Progenitor cell of endocrine pancreas (in vitro differentiated cells): Measurements from ENCODE around the gene PPP2R2B. TPM values are rescaled to one million over a fixed set of nuclear protein-coding genes. Genes with fewer than 3 reads are reported as not detected.

Experiments used
- DNase-seq: peaks from one replicate; pipeline ENCODE4 v3.0.0; 2021; ENCODE audit warnings: low spot score; ENCODE audit not compliant: unreplicated experiment
- H3K27ac Mint-ChIP-seq: 2 replicates; pipeline ENCODE4 v1.8.0; 2021; ENCODE audit warnings: mild to moderate bottlenecking, moderate library complexity, mixed read lengths
- H3K27me3 Mint-ChIP-seq: 2 replicates; pipeline ENCODE4 v1.8.0; 2021; ENCODE audit warnings: mixed read lengths
- H3K36me3 Mint-ChIP-seq: 2 replicates; pipeline ENCODE4 v1.8.0; 2022; ENCODE audit warnings: mixed read lengths; ENCODE audit not compliant: insufficient read depth
- H3K4me1 Mint-ChIP-seq: 2 replicates; pipeline ENCODE4 v1.8.0; 2021; ENCODE audit warnings: low read depth, mixed read lengths
- H3K4me3 Mint-ChIP-seq: 2 replicates; pipeline ENCODE4 v1.8.0; 2021; ENCODE audit warnings: low read depth, mild to moderate bottlenecking, moderate library complexity, mixed read lengths
- H3K9me3 Mint-ChIP-seq: 2 replicates; pipeline ENCODE4 v1.8.0; 2021; ENCODE audit warnings: low read depth, mixed read lengths
- CTCF ChIP-seq: fragments of 200-600 bp; sonication (generic); IDR thresholded peaks from one replicate; pipeline ENCODE4 v1.5.0; 2021; ENCODE audit warnings: antibody characterized with exemption, mild to moderate bottlenecking; ENCODE audit not compliant: unreplicated experiment
- total RNA-seq: library from RNA; stranded (reverse); gene quantifications from 2 replicates; pipeline ENCODE4 v1.2.1, GENCODE V29; 2021

PPP2R2B gene
- total RNA-seq, 1 donor from 2014 or later, result 1.8 TPM

- H3K36me3 Mint-ChIP-seq, result no peaks in the 10 kb centered on the region
- TF ChIP-seq CTCF, result no peak
These were observed 99.8 kb downstream of the PPP2R2B start for GRCh38 chr5:146778795-146779194.

GRCh38 chr5:146778261-146778660 is 100.3 kb downstream of the PPP2R2B start:
- Mint-ChIP-seq H3K27me3 (peaks cover 4% of the 10 kb centered on the region), H3K27ac (no peak overlapping the region), H3K4me1 (peaks cover 3% of the 10 kb centered on the region), H3K9me3 (peaks cover 6% of the 10 kb centered on the region), H3K36me3 (no peaks in the 10 kb centered on the region), H3K4me3 (no peak overlapping the region)
- no peak for TF ChIP-seq CTCF
- no peak for DNase-seq

More at GRCh38 chr5:146778795-146779194, 99.8 kb downstream of the PPP2R2B start:
- Mint-ChIP-seq H3K4me3 (no peak overlapping the region), H3K9me3 (peaks cover 6% of the 10 kb centered on the region), H3K27ac (no peak overlapping the region), H3K27me3 (peaks cover 4% of the 10 kb centered on the region), H3K4me1 (no peaks in the 10 kb centered on the region)
- DNase-seq, result no peak

GRCh38 chr5:146772881-146773466 is 105.6 kb downstream of the PPP2R2B start:
- H3K4me3 Mint-ChIP-seq, result no peak overlapping the region
- peaks cover 5% of the 10 kb centered on the region for H3K27me3 Mint-ChIP-seq
- no peak overlapping the region for H3K27ac Mint-ChIP-seq
- no peaks in the 10 kb centered on the region for H3K36me3 Mint-ChIP-seq
- TF ChIP-seq CTCF, result no peak
- H3K4me1 Mint-ChIP-seq, result peaks cover 12% of the 10 kb centered on the region
- DNase-seq, result no peak
- H3K9me3 Mint-ChIP-seq, result peaks cover 6% of the 10 kb centered on the region

- no peak for DNase-seq
- Mint-ChIP-seq H3K4me3 (no peak overlapping the region), H3K36me3 (no peaks in the 10 kb centered on the region)
These were observed 107.6 kb downstream of the PPP2R2B start for GRCh38 chr5:146770980-146771379.

GRCh38 chr5:146770546-146770945 is 108.0 kb downstream of the PPP2R2B start:
- H3K4me3 Mint-ChIP-seq, result no peak overlapping the region
- no peak for TF ChIP-seq CTCF
- peaks cover under 1% of the 10 kb centered on the region for H3K9me3 Mint-ChIP-seq
- no peak for DNase-seq
- H3K27ac Mint-ChIP-seq, result no peak overlapping the region
- H3K4me1 Mint-ChIP-seq, result peaks cover 18% of the 10 kb centered on the region
- H3K27me3 Mint-ChIP-seq, result peaks cover 5% of the 10 kb centered on the region
- no peaks in the 10 kb centered on the region for H3K36me3 Mint-ChIP-seq

More at GRCh38 chr5:146770980-146771379, 107.6 kb downstream of the PPP2R2B start:
- peaks cover 5% of the 10 kb centered on the region for H3K27me3 Mint-ChIP-seq
- H3K4me1 Mint-ChIP-seq, result peaks cover 18% of the 10 kb centered on the region
- H3K9me3 Mint-ChIP-seq, result peaks cover 5% of the 10 kb centered on the region
- H3K27ac Mint-ChIP-seq, result no peak overlapping the region
- no peak for TF ChIP-seq CTCF
